GM19324 (cell line): ENCODE data around the gene DUSP22.
"Not testable (repeated sequence)": the region's sequence is repeated elsewhere in the genome, so short reads cannot be mapped to it uniquely, and the experiment has no call there.

Experiments
- ATAC-seq: cut with Tn5 transposase; IDR thresholded peaks from one replicate; pipeline ENCODE4 v1.9.1; 2021; ENCODE audit warnings: mild to moderate bottlenecking, moderate library complexity; ENCODE audit not compliant: unreplicated experiment, low FRiP score

Gene DUSP22, protein sequence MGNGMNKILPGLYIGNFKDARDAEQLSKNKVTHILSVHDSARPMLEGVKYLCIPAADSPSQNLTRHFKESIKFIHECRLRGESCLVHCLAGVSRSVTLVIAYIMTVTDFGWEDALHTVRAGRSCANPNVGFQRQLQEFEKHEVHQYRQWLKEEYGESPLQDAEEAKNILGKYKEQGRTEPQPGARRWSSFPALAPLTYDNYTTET

DNA sequence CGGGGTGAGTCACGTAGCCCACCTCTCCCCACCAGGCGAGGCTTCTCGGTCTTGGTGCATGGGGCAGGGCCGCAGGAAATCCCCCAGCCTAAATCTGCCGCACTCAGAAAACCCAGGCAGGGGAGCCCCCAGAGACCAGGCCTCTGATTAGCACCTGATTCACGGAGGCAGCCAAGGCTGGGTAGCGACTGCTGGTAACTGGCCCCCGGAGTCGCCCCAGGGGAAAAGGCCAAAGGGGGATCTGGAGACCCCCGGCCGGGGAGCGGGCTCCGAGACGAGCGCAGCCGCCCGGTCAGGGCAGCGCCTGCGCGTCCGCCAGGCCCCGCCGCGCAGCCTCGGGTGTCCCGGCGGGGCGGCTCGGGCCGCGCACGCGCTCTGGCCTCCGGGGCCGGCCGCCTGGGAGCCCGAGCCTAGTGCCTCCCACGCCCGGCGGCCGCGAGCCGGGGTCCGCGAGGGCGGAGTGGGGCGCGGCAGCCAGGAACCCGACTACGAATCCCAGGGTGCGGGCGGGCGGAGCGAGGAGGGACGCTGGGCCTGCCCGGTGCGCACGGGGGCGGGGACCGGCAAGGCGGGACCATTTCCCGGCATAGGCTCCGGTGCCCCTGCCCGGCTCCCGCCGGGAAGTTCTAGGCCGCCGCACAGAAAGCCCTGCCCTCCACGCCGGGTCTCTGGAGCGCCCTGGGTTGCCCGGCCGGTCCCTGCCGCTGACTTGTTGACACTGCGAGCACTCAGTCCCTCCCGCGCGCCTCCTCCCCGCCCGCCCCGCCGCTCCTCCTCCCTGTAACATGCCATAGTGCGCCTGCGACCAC is at the start of gene DUSP22:
TSS of gene DUSP22 (plus strand) at position 791 of the 809 bp plus-strand sequence. CDS start 53 bp downstream, outside the sequence.
- peak; percentile 54 for ATAC-seq

DNA sequence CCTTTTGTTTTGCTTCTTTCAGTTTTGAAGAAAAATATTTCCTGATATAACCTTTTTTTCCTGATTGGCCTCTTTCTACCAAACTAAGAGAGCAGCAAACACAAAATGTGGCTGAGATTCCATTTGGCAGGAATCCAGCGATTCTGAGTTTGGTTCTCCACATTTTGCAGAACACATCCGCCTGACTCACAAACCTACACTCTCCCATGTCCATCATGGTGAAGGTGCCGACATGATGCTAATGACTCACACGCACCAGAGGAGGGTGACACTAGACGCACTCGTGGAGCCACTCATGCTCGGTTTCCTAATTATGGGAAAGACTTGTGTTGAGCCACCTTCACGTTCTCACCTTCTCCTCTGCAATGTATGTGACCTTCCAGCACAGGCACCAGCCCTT is 45.9 kb upstream of the DUSP22 start:
- no peak for ATAC-seq

DNA sequence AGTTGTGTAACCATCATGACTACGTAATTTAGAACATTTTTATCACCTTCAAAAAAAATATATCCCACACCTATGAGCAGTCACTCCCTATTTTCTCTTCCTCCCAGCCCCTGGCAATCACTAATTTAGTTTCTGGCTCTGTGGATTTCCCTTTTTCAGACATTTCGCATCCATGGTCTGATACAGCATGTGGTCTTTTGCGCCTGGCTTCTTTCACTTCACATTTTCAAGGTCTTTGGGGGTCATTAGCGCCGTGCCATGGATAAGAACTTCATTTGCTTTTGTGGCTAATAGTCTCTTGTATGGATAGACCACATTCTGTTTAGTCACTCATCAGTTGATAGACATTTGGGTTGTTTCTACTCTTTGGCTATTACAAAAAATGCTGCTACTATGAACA is 44.9 kb upstream of the DUSP22 start:
- no peak for ATAC-seq

DNA sequence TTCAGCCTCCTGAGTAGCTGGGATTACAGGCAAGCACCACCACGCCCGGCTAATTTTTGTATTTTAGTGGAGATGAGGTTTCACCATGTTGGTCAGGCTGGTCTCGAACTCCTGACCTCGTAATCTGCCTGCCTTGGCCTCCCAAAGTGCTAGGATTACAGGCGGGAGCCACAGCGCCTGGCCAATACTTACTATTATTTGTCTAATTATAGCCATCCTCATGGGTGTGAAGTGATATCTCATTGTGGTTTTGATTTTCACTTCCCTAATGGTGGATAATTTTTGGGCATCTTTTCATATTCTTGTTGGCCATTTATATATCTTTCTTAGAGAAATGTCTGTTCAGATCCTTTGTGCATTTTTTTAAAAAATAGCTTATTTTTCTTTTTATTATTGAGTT is 44.2 kb upstream of the DUSP22 start:
- not testable (repeated sequence) for ATAC-seq

DNA sequence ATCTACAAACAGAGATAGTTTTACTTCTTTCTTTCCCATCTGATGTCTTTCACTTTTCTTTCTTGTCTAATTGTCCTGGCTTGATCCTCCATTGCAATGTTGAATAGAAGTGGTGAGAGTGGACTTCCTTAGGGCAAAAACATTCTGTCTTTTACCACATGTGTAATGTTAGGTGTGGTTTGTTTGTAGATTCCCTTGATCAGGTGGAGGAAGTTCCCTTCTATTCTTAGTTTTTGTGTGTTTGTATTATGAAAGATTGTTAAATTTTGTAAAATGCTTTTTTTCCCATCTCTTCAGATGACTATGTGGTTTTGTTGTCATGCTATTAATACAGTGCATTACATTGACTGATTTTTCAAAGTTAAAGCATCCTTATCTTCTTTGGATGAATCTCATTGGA is 41.6 kb upstream of the DUSP22 start:
- ATAC-seq: no peak

DNA sequence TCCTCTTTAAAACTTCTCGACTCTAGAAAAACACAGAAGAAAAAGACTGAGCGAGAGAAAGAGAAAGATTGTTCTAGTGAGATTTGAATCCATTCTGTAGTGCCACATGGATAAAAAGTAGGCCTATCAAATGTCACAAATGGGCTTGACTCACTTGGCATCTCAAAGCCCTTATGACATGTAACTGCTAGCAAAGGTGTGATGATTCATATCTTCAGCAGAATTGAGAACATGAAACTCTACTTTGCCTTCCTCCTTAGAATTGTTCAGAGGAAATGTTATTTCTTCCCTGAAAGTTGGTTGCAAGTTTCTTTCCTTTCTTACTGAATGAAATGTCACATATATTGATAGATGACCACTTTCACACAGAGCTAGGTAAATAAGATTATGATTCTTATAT is 40.4 kb upstream of the DUSP22 start:
- no peak for ATAC-seq

DNA sequence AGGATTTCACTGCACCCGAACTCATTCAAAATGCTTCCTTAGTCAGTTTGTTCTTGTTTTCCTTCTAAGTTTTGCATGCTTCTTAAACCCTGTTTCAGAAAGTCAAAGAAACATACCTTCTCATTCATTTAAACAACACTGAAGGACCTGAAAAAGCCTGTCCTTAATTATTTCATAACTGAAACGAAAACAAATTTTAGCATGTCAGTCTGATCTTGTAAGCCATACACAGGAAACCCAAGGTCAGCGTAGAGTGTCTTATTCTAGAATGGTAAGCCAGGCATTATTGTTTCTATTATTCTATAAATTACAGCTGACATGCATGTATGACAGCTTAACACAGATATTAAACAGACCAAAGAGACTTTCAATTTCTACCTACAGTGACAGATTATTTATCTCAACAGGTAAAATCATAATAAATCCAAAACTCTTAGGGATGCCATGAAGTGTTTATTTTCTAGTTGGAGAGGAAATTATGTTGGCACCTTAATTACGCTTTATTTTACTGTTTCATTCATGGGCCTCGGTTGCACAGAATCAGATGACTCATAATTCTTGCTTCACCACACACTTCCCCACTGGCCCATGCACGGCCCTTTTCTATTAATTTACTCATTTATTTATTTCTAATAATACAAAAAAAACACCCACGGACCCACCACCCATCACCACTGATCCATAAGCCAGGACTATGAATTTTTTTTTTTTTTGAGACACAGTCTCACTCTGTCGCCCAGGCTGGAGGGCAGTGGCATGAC is 39.3 kb upstream of the DUSP22 start:
- no peak for ATAC-seq

DNA sequence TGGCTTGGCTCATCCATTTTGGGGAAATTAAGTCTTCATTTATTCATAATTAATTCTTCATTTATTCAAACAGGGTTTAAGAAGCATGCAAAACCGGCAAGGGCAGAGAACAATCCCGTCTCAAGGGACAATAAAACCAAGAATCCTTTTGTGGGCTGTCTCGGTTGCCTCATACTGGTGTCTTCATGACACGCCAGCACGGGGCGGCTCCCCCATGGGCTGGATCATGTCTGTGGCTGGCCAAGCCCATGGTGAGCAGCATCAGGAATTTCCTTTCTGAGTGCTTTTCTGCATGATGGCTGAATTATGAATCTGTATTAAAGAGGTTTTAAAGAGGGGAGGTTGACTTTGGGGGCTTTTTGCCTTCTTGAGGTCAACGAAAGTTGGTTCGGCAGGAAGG is 38.3 kb upstream of the DUSP22 start:
- no peak for ATAC-seq

DNA sequence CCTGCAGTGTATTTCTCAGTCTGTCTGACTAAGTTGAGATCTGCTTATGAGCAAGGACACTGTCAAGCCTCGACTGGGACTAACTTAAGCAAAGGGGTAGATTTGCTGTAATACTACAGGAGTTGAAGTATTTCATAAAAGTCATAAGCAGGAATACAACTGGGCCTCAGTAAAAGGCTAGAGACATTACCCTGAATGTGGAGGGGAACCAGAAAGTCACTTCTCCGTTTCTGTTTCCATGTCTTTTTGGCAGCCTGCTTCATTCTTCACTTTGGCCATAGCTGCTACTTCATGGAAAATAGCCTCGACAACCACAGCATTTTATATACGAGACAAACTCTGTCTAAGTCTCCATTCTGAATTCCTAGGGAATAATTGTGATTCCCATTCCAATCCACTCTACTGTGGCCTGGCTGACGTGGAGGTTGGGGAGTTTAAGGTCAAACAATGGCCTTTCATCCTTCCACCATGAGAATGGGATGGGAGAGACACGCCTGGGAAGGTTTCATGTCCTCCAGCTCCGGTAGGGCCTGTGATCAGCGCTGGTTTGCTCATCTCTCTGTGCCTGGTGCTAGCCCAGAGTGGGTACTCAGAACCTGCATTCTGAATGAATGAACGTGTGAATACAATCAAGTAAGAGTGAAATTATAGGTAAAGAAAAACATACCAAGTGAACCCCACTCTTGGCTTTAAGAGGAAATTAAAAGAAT is 37.1 kb upstream of the DUSP22 start:
- no peak for ATAC-seq

DNA sequence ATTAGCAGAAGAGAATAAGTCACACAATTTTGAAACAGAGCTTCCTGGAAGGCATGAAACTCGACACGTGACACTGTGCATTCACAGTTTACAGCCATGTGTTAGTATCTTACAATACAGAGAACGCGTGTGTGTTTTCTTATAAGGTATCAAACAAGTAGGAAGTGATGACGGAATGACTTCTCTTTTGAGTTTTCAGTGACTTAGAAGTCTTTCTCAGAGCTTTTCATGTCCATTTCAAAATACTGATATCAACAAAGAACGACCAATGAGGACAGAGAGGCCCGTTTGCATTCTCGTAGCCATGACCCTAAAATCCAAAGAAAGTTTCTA is 36.6 kb upstream of the DUSP22 start:
- no peak for ATAC-seq

DNA sequence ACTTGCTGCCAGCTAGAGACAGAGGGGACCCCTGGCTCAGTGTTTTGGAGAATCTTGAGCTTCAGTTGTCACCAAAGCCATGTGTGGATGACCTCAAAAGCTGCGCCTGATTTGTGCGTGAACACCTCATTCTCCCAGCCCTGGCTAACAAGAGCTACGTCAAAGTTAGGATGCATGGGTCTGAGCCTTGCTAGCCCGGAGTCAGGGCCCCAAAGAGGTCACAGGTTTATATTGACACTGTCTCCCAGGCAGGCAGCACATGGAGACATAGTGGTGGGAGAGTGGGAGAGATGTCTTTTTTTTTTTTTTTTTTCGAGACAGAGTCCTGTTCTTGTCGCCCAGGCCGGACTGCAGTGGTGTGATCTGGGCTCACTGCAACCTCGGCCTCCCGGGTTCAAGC is 36.1 kb upstream of the DUSP22 start:
- ATAC-seq: no peak

DNA sequence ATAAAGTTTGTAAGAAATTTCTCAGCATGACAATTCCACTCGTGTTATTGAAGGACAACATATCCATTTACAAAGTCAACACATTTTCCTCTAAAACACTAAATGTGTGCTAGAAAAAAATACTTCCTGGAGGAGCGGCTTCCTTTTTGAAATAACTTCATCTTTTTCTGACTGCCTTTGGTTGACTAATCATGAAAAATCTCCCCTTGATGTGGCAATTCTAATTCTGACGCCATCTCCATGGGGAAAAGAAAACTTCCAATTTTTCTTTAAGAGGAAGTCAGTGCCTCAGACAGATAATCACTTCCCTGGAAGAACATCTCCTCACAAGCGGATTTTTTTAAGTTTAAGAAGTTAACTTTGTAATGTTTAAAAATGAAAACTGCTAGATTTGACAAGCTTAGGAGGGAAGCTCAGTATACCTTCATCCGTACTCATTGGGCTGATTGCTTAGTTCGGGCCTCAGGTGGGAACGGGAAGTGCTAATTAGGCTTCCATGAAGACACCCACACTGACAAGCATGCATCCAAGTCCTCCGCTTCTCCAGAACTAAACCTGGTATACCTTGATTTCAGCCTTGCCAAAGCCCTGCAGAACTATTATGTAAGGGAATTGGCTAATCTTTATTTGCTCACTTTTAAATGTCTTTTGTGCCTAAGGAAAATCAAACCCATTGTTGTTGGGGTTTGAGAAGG is 35.1 kb upstream of the DUSP22 start:
- ATAC-seq: no peak

DNA sequence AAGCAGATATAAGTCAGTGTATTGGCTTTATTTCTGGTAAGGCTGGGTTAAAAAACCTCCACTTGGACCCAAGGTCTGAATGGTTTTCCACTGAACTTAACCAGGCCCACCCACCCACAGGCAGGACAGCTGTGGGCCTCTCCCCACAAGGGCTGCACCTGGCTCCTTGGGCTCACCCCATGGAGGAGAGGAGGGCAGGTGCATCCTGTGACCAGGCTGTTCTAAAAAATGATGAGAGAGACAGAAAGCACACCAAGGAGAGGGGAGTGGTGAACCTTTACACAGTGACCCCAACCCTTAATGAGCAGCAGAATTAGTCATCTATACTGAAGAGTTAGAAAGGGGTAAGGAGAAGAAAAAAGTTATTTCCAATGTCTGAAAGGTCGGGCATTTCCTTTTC is 34.5 kb upstream of the DUSP22 start:
- ATAC-seq: no peak

DNA sequence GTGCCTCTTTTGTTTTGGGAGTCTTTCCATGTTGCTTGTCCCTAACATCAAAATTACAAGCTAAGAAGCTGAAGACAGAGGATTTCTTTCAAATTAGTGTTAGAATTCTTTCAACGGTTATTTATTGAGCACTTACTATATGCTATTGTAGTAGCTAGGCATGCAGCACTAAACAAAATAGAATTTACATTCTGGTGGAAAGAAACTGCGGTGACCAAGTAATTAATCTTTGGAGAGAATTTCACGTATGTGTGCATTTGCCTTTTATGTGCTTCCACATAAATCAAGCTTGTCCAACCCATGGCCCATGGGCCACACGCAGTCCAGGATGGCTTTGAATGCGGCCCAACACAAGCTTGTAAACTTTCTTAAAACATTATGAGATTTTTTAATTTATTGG is 33.0 kb upstream of the DUSP22 start:
- ATAC-seq: no peak

DNA sequence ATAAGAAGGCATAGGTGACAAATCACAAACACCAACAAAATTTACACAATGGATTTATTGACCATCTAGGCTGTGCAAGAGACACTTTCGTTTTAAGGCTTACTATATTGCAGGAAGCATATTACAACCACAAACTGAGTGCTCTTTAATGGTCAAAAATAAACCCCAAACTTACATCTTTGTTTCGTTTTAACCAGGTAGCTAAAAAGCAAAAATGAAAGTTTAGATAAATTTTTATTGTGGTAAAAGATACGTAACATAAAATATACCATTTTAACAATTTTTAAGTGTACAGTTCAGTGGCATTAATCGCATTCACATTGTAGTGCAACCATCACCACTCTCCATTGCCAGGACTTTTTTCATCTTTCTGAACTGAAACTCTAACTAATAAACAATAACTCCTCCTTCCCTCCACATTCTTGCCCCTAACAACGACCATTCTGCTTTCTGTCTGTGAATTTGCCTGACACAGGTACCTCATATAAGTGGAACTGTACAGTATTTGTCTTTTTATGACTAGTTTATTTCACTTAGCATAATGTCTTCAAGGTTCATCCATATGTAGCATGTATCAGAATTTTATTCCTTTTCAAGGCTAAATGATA is 32.3 kb upstream of the DUSP22 start:
- ATAC-seq: peak; percentile 60

DNA sequence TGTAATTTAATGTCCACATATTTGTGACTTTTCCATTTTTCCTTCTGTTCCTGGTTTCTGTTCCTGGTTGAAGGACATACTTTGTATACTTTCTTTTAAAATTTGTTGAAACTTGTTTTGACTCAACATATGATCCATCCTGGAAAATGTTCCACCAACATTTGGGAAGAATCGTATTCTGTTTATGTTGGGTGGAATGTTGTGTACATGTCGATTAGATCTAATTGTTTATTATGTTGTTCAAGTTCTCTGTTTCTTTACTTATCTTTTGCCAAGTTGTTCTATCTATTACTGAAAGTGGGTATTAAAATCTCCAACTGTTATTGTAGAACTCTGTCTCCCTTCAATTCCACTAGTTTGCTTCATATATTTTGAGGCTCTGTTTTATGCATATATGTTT is 27.7 kb upstream of the DUSP22 start:
- no peak for ATAC-seq

DNA sequence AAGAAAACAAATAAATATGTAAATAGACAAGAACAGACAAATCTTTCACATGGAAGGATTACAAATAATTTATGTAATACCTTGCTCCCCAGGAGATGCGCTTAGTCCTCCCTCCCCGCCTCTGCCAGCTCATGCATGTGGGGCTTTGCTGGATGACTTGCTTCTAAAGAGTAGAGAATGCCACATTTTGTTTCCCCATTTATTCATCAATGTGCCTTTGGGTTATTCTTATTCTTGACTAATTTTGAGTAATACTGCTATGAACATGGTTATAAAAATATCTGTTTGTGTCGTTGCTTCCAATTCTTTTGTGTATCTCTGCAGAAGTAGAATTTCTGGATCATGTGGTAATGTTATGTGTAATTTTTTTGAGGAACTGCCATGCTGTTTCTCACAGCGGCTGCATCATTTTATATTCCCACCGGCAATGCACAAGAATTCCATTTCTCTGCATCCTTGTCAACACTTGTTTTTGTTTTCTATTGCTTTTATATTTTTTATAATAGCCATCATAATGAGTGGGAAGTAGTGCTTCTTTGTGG is 23.8 kb upstream of the DUSP22 start:
- ATAC-seq: no peak

DNA sequence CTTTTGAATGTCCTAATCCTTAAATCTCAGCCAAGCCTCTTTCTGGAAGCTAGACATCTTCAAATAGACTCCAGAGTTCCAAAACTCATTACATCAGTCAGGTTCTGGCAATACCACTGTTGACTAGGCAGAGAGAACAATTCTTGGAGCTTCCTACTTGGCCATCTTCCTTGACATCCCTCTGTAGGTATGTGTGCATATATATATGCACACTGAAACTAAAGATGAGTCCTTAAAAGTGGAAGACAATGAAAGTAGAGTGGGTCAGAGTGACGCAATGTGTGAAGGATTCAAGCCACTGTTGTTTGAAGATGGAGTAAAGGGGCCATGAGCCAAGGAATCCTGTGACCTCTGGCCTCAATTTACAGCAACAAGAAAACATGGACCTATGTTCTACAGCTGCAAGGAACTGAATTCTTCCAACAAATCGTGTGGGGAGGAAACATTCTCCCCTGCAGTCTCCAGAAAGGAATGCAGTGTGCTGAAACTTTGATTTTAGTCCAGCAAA is 18.7 kb upstream of the DUSP22 start:
- no peak for ATAC-seq

DNA sequence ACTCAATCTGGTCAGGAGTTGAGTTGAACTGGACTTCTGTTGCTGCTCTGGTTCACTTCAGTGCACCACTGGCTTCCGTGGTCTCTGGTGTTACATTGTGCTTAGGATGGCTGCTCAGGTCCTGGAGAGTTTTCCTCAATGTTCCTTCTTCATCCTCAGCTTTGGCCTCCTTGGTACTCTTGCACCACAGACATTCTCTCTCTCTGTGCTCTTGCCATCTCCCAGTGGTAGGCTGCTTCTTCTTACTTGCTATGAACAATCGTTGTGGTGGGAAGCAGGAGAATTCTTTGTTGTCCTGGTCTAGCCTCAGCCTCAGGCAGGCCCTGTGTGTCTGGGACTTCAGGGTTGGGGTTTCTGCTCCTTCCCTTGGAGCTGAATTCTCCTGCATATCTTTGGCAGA is 14.5 kb upstream of the DUSP22 start:
- ATAC-seq: no peak

DNA sequence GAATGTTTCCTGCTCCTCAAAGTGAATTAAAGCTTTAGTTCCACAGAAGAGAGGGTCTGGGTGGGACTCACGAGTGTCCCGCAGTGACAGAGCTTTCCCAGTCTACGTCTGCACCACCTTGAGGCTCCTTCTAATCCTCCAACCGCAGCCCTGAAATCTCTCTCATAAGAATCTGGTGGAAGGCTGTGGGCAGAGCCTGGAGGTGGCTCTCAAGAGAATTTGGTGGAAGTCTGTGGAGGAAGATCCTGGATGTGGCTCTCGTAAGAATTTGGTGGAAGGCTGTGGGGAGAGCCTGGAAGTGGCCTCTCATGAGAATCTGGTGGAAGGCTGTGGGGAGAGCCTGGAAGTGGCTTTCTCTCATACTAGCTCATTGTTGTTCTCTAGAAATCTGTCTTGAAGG is 13.8 kb upstream of the DUSP22 start:
- no peak for ATAC-seq
